T-helper 17 cell (primary cell): ENCODE results near the gene CASK. TPM values are rescaled to one million over a fixed set of nuclear protein-coding genes. Genes with fewer than 3 reads are reported as not detected.

Experiments
- ATAC-seq: fragments of 150-1000 bp; cut with Tn5 transposase; 2 replicates; pipeline ENCODE4 v1.10.0; 2021; ENCODE audit warnings: mild to moderate bottlenecking, moderate library complexity
- DNase-seq, 3 donors: peaks; one replicate each; pipeline versions ENCODE4 v3.0.0 to v3.0.0-alpha.2; 2020 to 2021
- H3K9me3 ChIP-seq: one replicate; pipeline ENCODE4 v1.7.0; 2013; ENCODE audit warnings: low read length, mild to moderate bottlenecking; ENCODE audit not compliant: control insufficient read depth, poor library complexity, severe bottlenecking
- H3K27ac Mint-ChIP-seq: one replicate; pipeline ENCODE4 v1.8.0; 2022; ENCODE audit warnings: mild to moderate bottlenecking, moderate library complexity, mixed read lengths
- H3K27me3 Mint-ChIP-seq: one replicate; pipeline ENCODE4 v1.8.0; 2022; ENCODE audit warnings: mixed read lengths
- H3K36me3 Mint-ChIP-seq: one replicate; pipeline ENCODE4 v1.8.0; 2022; ENCODE audit warnings: low read depth, mixed read lengths
- H3K4me1 Mint-ChIP-seq: one replicate; pipeline ENCODE4 v1.8.0; 2022; ENCODE audit warnings: mild to moderate bottlenecking, mixed read lengths
- H3K4me3 Mint-ChIP-seq: one replicate; pipeline ENCODE4 v1.8.0; 2022; ENCODE audit warnings: mild to moderate bottlenecking, moderate library complexity, mixed read lengths
- total RNA-seq, 4 donors: library from RNA in 2 of 4; stranded (reverse) in 2 of 4; gene quantifications; one replicate each; pipeline ENCODE4 v1.2.3 and lab custom pipeline; 2022 to 2026

CASK gene
- total RNA-seq, 2 donors from 2014 or later, result 99.9 to 107 TPM

DNA sequence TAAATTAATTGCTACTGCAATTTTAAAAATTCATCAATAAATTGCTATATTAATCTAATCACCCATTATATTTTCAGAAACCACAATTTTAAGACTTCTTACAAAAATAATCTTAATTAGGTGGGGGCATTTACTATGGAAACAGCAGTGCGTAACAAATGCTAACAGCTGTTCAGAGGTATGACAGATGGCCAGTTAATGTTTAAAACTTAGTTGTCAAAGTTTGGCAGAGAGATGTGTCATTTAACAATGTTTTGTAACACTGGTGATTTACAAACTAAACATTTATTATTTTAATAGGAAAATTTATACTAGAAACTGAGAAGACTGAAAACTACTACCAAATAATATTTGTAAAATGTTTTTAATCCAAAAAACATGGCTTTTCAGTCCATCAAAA, 319.8 kb downstream of the CASK start:
- no peaks in the 10 kb centered on the region for H3K36me3 Mint-ChIP-seq
- H3K4me3 Mint-ChIP-seq, result no peak overlapping the region
- no peaks in the 10 kb centered on the region for H3K27me3 Mint-ChIP-seq
- H3K9me3 ChIP-seq, result no peaks in the 10 kb centered on the region
- no peak for DNase-seq
- peaks cover 3% of the 10 kb centered on the region for H3K4me1 Mint-ChIP-seq
- no peak for ATAC-seq
- H3K27ac Mint-ChIP-seq, result no peak overlapping the region

DNA sequence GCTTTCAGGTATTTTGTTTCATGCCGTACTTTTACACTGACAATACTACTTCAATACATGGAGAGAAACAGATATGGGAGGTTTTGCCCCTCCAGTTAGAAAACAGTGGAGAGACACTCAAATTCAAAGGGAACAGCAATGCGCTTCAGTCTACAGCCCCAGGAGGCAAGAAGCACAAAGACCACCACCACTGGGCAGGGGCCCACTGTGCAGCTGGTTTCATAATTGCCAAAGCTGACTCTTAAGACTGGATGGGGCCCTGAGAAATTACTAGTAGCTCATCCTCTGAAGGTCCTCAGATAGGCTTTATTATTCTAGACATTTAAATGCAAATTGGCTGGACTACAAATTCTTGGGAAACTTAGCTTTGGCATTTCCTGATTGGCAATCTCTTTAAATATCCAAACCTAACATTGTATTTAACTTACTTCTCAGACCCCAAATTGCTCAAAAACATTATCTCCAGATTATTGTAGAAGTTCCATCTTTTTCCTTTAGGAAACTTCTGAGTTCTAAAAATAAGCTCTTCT, 320.5 kb downstream of the CASK start:
- no peak for DNase-seq
- Mint-ChIP-seq H3K36me3 (no peaks in the 10 kb centered on the region), H3K27me3 (no peaks in the 10 kb centered on the region), H3K4me1 (peaks cover 4% of the 10 kb centered on the region), H3K27ac (no peak overlapping the region), H3K4me3 (no peak overlapping the region)
- no peak for ATAC-seq
- H3K9me3 ChIP-seq, result no peaks in the 10 kb centered on the region

DNA sequence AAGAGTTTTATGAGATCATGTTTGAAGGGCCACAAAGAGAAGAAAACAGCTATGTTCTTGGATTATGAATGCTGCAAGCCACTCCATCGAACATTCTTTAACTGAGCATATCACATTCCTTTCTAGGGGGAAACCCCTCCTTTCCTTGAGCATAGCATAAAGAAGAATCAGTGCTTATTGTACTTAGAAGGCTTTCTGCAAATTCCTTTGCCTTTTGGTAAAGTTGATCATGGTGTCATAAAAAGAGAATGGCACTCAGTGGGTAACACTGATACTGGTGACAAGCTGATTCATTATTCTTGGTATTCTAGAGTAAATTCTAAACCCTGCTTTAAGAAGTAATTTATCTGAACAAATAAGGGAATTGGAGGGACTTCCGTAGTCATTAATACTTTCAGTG, 323.1 kb downstream of the CASK start:
- peaks cover 5% of the 10 kb centered on the region for H3K4me1 Mint-ChIP-seq
- DNase-seq, result no peak
- H3K4me3 Mint-ChIP-seq, result no peak overlapping the region
- no peak overlapping the region for H3K27ac Mint-ChIP-seq
- no peaks in the 10 kb centered on the region for H3K27me3 Mint-ChIP-seq
- no peaks in the 10 kb centered on the region for H3K36me3 Mint-ChIP-seq
- no peaks in the 10 kb centered on the region for H3K9me3 ChIP-seq
- ATAC-seq, result no peak

DNA sequence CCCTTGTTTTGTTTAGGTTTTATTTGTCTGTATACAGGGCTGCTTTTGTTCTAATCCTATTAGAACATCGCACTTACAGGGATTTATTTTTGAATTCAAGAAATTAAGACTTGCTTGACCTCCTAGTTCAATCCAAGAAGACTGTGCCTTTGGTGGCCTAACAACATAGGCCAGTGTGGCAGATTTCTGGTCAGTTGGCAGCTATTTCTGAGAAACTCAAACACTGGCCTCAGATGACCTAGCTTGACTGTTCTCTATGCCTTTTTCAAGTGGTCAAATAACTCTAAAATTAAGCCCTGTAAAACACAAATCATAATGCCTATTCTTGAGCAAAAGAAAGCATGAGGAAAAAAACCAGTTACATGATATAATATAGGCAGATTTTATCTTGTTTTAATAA, 323.8 kb downstream of the CASK start:
- DNase-seq (no peak), ATAC-seq (no peak)
- Mint-ChIP-seq H3K27ac (no peak overlapping the region), H3K36me3 (no peaks in the 10 kb centered on the region), H3K27me3 (no peaks in the 10 kb centered on the region), H3K4me1 (peaks cover 5% of the 10 kb centered on the region), H3K4me3 (no peak overlapping the region)
- H3K9me3 ChIP-seq, result no peaks in the 10 kb centered on the region

DNA sequence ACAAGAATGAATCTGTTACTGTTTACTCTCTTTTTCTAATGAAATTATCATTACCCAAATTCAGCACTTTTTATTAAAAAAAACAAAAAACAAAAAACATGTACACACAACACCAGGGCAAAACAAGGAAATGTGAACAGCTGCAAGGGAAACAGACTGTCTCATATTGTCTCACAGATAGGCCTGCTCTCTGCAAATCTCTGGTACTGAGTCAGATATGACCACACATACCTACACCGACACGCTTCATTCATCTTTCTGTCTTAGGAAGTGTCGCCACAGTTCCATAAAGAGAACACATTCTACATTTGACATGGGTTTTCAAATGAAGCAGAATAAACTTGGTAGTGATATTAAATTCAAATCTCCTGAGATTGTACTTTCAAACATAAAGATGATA, 326.8 kb downstream of the CASK start:
- no peak overlapping the region for H3K4me3 Mint-ChIP-seq
- no peaks in the 10 kb centered on the region for H3K27me3 Mint-ChIP-seq
- H3K27ac Mint-ChIP-seq, result peak overlapping the region; percentile 67
- H3K9me3 ChIP-seq, result no peaks in the 10 kb centered on the region
- DNase-seq (no peak), ATAC-seq (peak; percentile 44)
- peaks cover 5% of the 10 kb centered on the region for H3K4me1 Mint-ChIP-seq
- no peaks in the 10 kb centered on the region for H3K36me3 Mint-ChIP-seq

DNA sequence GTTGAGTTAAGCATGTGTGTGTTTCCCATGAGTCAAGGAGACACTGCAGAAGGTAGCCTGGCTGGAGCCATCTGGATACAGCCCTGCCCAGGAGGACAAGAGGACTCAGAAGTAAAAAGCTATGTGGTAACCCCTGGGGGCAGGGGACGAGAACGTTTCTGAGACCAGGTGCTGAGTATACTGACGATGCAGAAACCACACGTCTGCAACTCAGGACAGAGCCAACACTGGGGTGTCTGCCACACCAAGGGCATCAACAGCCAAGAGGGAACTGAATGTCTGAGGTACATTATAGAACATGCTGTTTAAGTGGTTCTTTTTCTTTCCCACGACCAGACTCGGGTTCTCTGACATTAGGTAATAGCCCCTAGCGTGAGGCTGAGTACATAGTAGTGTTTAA, 328.7 kb downstream of the CASK start:
- H3K4me3 Mint-ChIP-seq, result no peak overlapping the region
- DNase-seq (no peak), ATAC-seq (no peak)
- H3K9me3 ChIP-seq, result no peaks in the 10 kb centered on the region
- H3K4me1 Mint-ChIP-seq, result peaks cover 2% of the 10 kb centered on the region
- H3K36me3 Mint-ChIP-seq, result no peaks in the 10 kb centered on the region
- H3K27ac Mint-ChIP-seq, result no peak overlapping the region
- H3K27me3 Mint-ChIP-seq, result no peaks in the 10 kb centered on the region

DNA sequence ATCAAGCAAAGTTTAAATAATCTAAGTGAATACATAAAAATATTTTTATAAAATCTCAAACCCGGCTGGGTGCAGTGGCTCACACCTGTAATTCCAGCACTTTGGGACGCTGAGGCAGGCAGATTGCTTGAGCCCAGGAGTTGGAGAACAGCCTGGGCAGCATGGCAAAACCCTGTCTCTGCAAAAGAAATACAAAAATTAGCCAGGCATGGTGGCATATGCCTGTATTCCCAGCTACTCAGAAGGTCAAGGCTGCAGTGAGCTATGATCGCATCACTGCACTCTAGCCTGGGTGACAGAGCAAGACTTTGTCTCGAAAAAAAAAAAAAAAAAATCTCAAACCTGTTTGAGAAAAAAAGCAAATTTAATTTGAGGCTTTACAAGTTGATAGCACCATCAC, 331.4 kb downstream of the CASK start:
- H3K27ac Mint-ChIP-seq, result no peak overlapping the region
- no peak for DNase-seq
- no peak for ATAC-seq
- H3K27me3 Mint-ChIP-seq, result no peaks in the 10 kb centered on the region
- no peaks in the 10 kb centered on the region for H3K9me3 ChIP-seq
- no peaks in the 10 kb centered on the region for H3K36me3 Mint-ChIP-seq
- H3K4me3 Mint-ChIP-seq, result no peak overlapping the region
- H3K4me1 Mint-ChIP-seq, result no peaks in the 10 kb centered on the region

DNA sequence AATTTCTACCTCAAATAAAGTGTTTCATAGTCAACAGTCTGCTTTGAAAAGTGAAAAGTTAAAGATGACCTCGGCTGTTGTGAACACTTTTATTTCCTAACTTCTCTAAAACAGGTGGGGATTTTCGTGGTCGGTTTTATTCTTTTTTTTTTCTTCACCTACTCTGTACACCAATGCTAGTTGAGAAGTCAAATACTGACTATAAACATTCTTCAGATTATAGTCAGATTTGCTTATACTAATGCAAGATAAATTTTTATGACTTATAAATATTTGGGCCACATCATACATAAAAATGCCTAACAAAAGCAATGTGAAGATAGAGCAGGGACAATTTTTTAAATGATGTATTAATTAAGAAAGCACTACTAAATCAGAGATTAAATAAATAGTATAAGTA, 332.7 kb downstream of the CASK start:
- Mint-ChIP-seq H3K27ac (no peak overlapping the region), H3K4me1 (no peaks in the 10 kb centered on the region), H3K36me3 (no peaks in the 10 kb centered on the region), H3K4me3 (no peak overlapping the region), H3K27me3 (no peaks in the 10 kb centered on the region)
- DNase-seq, result no peak
- ATAC-seq, result no peak
- no peaks in the 10 kb centered on the region for H3K9me3 ChIP-seq

DNA sequence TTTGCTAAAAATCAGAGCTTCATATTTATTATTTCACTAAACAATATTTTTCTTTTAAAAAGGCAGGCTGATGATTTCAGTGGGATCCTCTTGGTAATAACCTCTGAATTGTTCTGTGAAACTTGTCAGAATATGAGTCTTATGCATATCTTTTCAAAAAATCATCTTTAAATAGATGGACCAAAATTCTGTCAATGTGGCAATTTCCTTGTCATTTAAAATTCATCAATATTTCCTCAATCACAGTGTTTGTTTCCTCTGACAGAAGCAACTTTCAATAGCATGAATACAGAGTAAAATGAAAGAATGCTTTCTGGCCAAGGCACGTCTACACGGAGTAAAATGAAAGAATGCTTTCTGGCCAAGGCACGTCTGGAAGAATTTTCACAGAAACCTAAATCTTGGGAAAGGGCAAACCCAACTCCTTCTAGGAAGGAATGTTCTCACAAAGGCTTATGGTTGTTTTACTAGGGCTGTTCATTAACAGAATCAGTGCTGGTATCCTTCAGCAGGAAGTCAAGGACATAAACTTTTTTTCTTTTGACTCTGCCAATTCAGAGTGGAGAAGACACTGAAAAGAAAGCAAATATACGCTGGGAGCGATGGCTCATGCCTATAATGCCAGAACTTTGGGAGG, 333.6 kb downstream of the CASK start:
- H3K4me3 Mint-ChIP-seq, result no peak overlapping the region
- H3K27ac Mint-ChIP-seq, result peak overlapping the region; percentile 3
- no peak for ATAC-seq

DNA sequence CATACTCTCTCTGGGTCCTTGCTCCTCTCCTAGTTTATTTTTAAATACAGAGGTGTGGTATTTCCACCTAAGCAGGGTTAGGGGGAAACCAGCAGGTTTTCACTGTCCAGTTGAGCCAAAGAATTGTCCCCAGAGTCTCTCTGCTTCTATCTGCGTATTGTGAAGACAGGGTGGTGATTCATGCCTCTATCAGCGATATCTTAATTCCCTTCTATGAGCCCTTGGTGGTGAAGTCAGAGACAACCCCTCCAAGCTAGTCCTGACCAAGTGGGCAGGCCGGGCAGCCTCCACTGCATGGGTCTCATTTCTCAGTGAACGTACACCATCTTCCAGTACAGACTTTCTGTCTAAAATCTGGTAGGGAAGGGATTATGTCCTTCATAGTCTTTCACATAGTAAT, 335.1 kb downstream of the CASK start:
- ATAC-seq (no peak), DNase-seq (no peak)
- H3K36me3 Mint-ChIP-seq, result peaks cover 6% of the 10 kb centered on the region
- peaks cover 2% of the 10 kb centered on the region for H3K4me1 Mint-ChIP-seq
- H3K27me3 Mint-ChIP-seq, result no peaks in the 10 kb centered on the region
- H3K9me3 ChIP-seq, result no peaks in the 10 kb centered on the region
- H3K27ac Mint-ChIP-seq, result peak overlapping the region; percentile 53
- H3K4me3 Mint-ChIP-seq, result no peak overlapping the region

More for the DNA sequence above, 333.6 kb downstream of the CASK start:
- Mint-ChIP-seq H3K27me3 (no peaks in the 10 kb centered on the region), H3K4me1 (no peaks in the 10 kb centered on the region), H3K36me3 (peaks cover 4% of the 10 kb centered on the region)
- DNase-seq, result no peak
- H3K9me3 ChIP-seq, result no peaks in the 10 kb centered on the region

DNA sequence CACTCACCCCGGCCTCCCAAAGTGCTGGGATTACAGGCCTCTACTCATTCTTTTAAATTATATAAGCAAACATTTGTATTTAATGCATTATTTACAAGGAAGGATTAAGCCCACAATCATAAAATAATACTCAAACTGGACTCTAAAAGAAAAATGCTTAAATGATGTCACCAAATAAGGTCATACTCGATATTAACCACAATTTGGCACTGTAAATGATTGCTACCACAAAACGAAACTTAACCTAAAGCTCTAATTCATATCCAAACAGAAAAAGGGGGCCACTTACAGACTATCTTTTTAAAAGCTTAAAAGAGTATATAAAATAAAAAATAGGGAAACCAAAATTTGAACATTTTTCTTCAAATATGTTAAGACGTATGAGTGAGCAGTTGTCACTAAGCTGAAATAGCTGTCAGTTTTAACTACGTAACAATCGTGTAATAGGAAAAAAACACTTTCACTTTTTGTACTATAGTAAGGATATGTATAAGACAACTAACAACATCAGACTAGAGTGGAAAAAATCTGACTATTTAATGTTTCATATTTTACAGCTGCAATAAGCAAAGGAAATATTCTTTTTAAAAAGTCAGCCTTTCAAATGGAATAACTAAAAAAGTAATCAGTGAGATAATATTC, 342.8 kb downstream of the CASK start:
- ATAC-seq (peak; percentile 72), DNase-seq (no peak)
- Mint-ChIP-seq H3K4me1 (peaks cover 4% of the 10 kb centered on the region), H3K27me3 (no peaks in the 10 kb centered on the region), H3K36me3 (peaks cover 9% of the 10 kb centered on the region), H3K4me3 (peak overlapping the region; percentile 25), H3K27ac (no peak overlapping the region)
- H3K9me3 ChIP-seq, result no peaks in the 10 kb centered on the region

DNA sequence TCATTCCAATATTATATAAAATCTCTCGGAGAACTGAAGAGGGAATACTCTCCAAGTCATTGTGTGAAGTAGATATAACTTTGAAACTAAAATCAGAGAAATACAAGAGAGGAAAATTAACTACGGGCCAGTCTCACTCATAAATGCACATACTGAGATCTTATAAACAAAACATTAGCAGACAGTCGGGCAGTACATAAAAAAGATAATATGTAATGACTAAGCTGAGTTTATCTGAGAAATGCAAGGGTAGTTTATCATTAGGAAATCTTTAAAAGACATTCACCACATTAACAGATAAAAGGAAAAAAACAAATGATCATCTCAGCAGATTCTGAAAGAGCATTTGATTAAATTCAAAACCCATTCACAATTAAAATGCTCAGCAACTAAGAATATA, 359.5 kb downstream of the CASK start:
- H3K9me3 ChIP-seq, result no peaks in the 10 kb centered on the region
- Mint-ChIP-seq H3K4me1 (peaks cover 18% of the 10 kb centered on the region), H3K27ac (peak overlapping the region; percentile 86), H3K36me3 (no peaks in the 10 kb centered on the region), H3K27me3 (no peaks in the 10 kb centered on the region), H3K4me3 (no peak overlapping the region)
- ATAC-seq (no peak), DNase-seq (no peak)

DNA sequence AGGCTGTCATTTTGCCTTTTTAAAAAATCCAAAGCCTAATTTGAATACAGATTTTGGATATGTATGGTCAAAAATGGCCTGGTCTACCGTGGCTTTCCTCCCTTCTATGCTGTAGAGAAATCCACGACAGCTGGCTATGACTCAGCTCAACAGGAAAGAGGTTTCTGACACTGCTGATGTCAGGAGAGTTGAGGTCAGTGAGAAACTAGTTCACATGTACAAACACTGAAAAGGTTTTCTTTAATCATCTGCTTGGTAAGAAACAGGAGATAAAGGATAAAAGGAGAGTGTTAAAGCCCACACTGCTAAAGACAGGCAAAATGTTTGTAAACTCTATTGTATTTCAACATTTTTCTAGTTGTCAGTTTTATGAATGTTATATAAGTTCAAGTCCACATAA, 362.3 kb downstream of the CASK start:
- DNase-seq, result no peak
- peak; percentile 83 for ATAC-seq
- peak overlapping the region; percentile 21 for H3K4me3 Mint-ChIP-seq
- H3K27me3 Mint-ChIP-seq, result no peaks in the 10 kb centered on the region
- H3K9me3 ChIP-seq, result no peaks in the 10 kb centered on the region
- peak overlapping the region; percentile 67 for H3K27ac Mint-ChIP-seq
- peaks cover 28% of the 10 kb centered on the region for H3K4me1 Mint-ChIP-seq
- H3K36me3 Mint-ChIP-seq, result no peaks in the 10 kb centered on the region
